CD4-positive, alpha-beta memory T cell (primary cell): ENCODE results near the gene RBM20. TPM values are rescaled to one million over a fixed set of nuclear protein-coding genes. Genes with fewer than 3 reads are reported as not detected.

ENCODE experiments used
- CTCF ChIA-PET: fragments of 350-600 bp; sonication (Branson Sonifier 250); formaldehyde crosslinking; loops from one replicate; lab custom pipeline; 2021; ENCODE audit warnings: inconsistent platforms; ENCODE audit not compliant: partially characterized antibody; lab: Charles Lee
- POLR2A ChIA-PET: fragments of 350-600 bp; sonication (Branson Sonifier 250); formaldehyde crosslinking; loops from one replicate; lab custom pipeline; 2021; ENCODE audit not compliant: partially characterized antibody; lab: Charles Lee
- DNase-seq, 5 donors: peaks; one replicate each; pipeline versions ENCODE4 v3.0.0 to v3.0.0-alpha.2; 2020 to 2022; ENCODE audit warnings: mixed read lengths in 1 of 5
- H3K27ac ChIP-seq: one replicate; pipeline ENCODE4 v1.7.0; 2013; ENCODE audit warnings: low read depth, low read length
- H3K27me3 ChIP-seq: 2 replicates; pipeline ENCODE4 v1.7.0; 2013; ENCODE audit warnings: mild to moderate bottlenecking, low read length, moderate library complexity; ENCODE audit not compliant: insufficient read depth
- H3K36me3 ChIP-seq: 2 replicates; pipeline ENCODE4 v1.7.0; 2013; ENCODE audit warnings: mild to moderate bottlenecking, low read length, moderate library complexity; ENCODE audit not compliant: insufficient read depth
- H3K4me1 ChIP-seq: 2 replicates; pipeline ENCODE4 v1.7.0; 2013; ENCODE audit warnings: mild to moderate bottlenecking, low read length, moderate library complexity; ENCODE audit not compliant: insufficient read depth
- H3K4me3 ChIP-seq, 2 donors: one replicate each; pipeline ENCODE4 v1.7.0; 2013; ENCODE audit warnings: low read length in 2 of 2, mild to moderate bottlenecking in 1 of 2
- H3K9me3 ChIP-seq, 2 donors: one replicate each; pipeline ENCODE4 v1.7.0; 2013; ENCODE audit warnings: low read length in 2 of 2, control low read depth in 1 of 2; ENCODE audit not compliant: control insufficient read depth in 1 of 2
- H3K27ac Mint-ChIP-seq, 7 donors: one replicate each; pipeline ENCODE4 v1.8.0; 2020 to 2021; ENCODE audit warnings: mixed read lengths in 7 of 7, mild to moderate bottlenecking in 6 of 7, inconsistent platforms in 3 of 7, moderate library complexity in 3 of 7
- H3K27me3 Mint-ChIP-seq, 2 donors: one replicate each; pipeline ENCODE4 v1.8.0; 2020 to 2021; ENCODE audit warnings: mixed read lengths in 2 of 2
- H3K36me3 Mint-ChIP-seq, 2 donors: one replicate each; pipeline ENCODE4 v1.8.0; 2020 to 2021; ENCODE audit warnings: mixed read lengths in 2 of 2, inconsistent platforms in 1 of 2, mild to moderate bottlenecking in 1 of 2
- H3K4me1 Mint-ChIP-seq, 4 donors: one replicate each; pipeline ENCODE4 v1.8.0; 2020 to 2021; ENCODE audit warnings: mixed read lengths in 4 of 4, mild to moderate bottlenecking in 1 of 4
- H3K4me3 Mint-ChIP-seq, 8 donors: one replicate each; pipeline ENCODE4 v1.8.0; 2020 to 2021; ENCODE audit warnings: mixed read lengths in 8 of 8, mild to moderate bottlenecking in 7 of 8, moderate library complexity in 6 of 8, inconsistent platforms in 3 of 8
- H3K9me3 Mint-ChIP-seq, 8 donors: one replicate each; pipeline ENCODE4 v1.8.0; 2020 to 2021; ENCODE audit warnings: mixed read lengths in 8 of 8, mild to moderate bottlenecking in 5 of 8, inconsistent platforms in 3 of 8, moderate library complexity in 1 of 8
- intact Hi-C: fragments of 100-400 bp; cut with micrococcal nuclease; formaldehyde crosslinking; loops from one replicate; pipeline ENCODE4 v1.15.1; 2023
- polyA plus RNA-seq, 2 donors: library from polyadenylated mRNA; unstranded; fragments of 300-500 nt; fragmentation: Illumina TruSeq; gene quantifications; one replicate each; pipeline ENCODE4 v1.2.3, GENCODE V29; 2021
- total RNA-seq, 2 experiments: library from RNA; stranded (reverse); gene quantifications; one replicate each; pipeline ENCODE4 v1.2.3, GENCODE V29; 2021

RBM20 gene
- total and polyA plus RNA-seq, 4 experiments from 2014 or later = 0.03 TPM; not detected in 3

DNA sequence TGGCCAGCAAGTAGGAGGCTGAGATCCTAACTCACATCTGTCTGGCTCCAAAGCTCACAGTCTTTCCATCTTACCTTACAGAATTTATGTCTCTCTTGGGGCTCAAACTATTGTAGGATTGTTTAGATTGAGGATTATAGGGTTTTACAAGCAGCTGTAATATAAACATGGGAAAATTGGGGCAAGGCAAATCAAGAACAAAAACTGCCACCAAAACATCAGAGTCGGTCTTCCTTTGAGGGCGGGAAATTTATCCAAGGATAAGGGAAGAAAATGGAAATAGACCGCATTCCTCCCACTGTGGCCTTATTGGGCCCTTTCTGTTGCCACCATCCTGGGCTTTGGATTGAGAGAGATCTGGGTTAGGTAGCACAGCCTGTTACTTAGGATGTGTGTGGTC is 22.5 kb downstream of the RBM20 start:
- Mint-ChIP-seq H3K36me3 (no peaks in the 10 kb centered on the region), H3K4me3 (no peak overlapping the region), H3K27ac (no peak overlapping the region), H3K27me3 (peaks cover 8 to 10% of the 10 kb centered on the region in 2 donors), H3K4me1 (peaks cover 0 to 6% (median 4%) of the 10 kb centered on the region in 4 donors), H3K9me3 (peaks cover 0 to 1% (median 0%) of the 10 kb centered on the region in 8 donors)
- H3K27ac ChIP-seq = no peak overlapping the region
- H3K27me3 ChIP-seq = no peaks in the 10 kb centered on the region
- intact Hi-C loops = no loop called here
- H3K36me3 ChIP-seq = no peaks in the 10 kb centered on the region
- H3K4me1 ChIP-seq = no peaks in the 10 kb centered on the region
- DNase-seq = no peak
- ChIA-PET POLR2A (no interaction called here), CTCF (no interaction called here)
- H3K4me3 ChIP-seq = no peak overlapping the region
- H3K9me3 ChIP-seq = no peaks in the 10 kb centered on the region

DNA sequence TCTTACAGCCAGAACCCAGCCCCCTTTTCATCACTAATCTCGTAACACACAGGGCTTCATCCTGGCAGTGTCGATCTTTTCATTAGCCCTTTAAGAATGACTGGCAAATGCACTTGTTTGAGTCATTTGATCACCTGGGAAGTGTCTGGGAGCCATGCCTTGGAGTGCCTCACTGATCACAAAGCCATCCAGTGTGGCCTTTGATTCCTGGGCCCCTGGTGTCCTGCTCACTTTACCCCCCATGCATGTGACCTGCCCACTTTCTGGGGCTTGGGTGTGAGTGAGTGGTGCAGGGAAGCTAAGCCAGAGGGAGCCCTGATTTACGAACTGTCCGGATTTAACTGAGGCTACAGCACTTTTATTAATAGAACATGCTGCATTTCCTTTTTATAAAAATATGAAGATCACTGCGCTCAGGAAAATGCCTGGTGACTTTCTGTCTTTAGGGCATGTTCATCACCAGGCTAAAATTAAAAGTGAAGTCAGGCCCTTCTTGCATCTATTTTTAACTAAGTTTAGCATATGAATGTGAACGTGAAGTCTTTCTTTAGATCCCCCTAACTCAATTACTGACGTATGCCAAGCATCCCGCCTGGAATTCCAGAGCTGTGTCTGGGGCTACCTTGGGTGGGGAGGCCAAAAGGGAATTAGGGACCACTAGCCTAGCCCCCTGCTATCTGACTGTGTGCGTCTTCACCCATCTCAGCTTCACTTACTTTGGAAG is 23.6 kb downstream of the RBM20 start:
- Histone ChIP-seq H3K9me3 (no peaks in the 10 kb centered on the region), H3K27me3 (no peaks in the 10 kb centered on the region), H3K4me1 (no peaks in the 10 kb centered on the region), H3K36me3 (no peaks in the 10 kb centered on the region), H3K4me3 (no peak overlapping the region), H3K27ac (no peak overlapping the region)
- intact Hi-C loops = no loop called here
- H3K4me3 Mint-ChIP-seq = no peak overlapping the region
- no peak overlapping the region for H3K27ac Mint-ChIP-seq
- peaks cover 4 to 9% of the 10 kb centered on the region in 2 donors for H3K27me3 Mint-ChIP-seq
- peaks cover 0 to 1% (median 0%) of the 10 kb centered on the region in 8 donors for H3K9me3 Mint-ChIP-seq
- ChIA-PET POLR2A (no interaction called here), CTCF (no interaction called here)
- no peak for DNase-seq
- H3K36me3 Mint-ChIP-seq = no peaks in the 10 kb centered on the region
- H3K4me1 Mint-ChIP-seq = peaks cover 1 to 8% (median 3%) of the 10 kb centered on the region in 4 donors

DNA sequence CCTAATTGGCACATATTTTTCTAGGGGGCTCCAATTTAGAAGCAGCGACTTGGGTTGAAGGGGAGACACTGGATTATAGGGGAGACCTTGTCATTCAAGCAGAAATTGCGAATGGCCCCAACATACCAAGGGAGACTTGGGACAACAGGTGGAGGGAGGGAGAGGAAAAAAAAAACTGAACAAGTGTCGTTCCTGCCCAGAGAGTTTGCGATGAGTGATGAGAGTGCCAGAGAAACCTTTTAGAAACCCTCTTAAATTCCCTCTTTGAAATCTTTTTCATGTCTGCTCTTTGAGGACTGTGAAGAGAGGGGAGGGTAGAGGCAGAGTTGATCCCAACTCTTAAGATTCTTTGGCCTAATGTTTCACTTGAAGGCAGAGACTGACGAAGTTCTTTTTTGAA is 24.3 kb downstream of the RBM20 start:
- no peak overlapping the region for H3K27ac ChIP-seq
- peaks cover 1 to 8% (median 4%) of the 10 kb centered on the region in 4 donors for H3K4me1 Mint-ChIP-seq
- H3K36me3 Mint-ChIP-seq = no peaks in the 10 kb centered on the region
- H3K4me3 Mint-ChIP-seq = no peak overlapping the region
- H3K27me3 Mint-ChIP-seq = peaks cover 4 to 8% of the 10 kb centered on the region in 2 donors
- no peak overlapping the region for H3K27ac Mint-ChIP-seq
- no peaks in the 10 kb centered on the region for H3K27me3 ChIP-seq
- no peak overlapping the region for H3K4me3 ChIP-seq
- peaks cover 0 to 1% (median 0%) of the 10 kb centered on the region in 8 donors for H3K9me3 Mint-ChIP-seq
- ChIA-PET CTCF (no interaction called here), POLR2A (no interaction called here)
- no peaks in the 10 kb centered on the region for H3K36me3 ChIP-seq
- H3K9me3 ChIP-seq = no peaks in the 10 kb centered on the region
- intact Hi-C loops = no loop called here
- no peaks in the 10 kb centered on the region for H3K4me1 ChIP-seq
- DNase-seq = no peak

DNA sequence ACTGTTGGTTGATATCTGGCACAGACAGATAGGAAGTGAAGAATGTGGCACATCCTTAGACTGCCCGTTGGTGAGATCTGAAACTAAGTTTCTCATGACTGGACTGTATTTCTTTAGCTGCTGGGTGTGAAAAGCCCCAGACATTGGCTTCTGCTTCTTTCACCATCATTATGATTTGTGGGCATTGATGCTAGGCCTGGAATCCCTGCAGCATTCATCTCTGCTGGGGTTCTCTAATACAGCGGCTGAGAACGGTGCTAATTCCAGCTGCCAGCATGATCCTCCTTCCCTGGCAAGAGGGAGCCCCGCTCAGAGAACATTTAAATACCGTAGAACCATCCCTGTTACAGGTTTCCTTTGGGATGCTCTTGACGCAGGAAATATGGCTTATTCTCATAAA is 26.2 kb downstream of the RBM20 start:
- no peak for DNase-seq
- Mint-ChIP-seq H3K27ac (no peak overlapping the region), H3K27me3 (peaks cover 4 to 10% of the 10 kb centered on the region in 2 donors), H3K36me3 (no peaks in the 10 kb centered on the region), H3K9me3 (no peaks in the 10 kb centered on the region), H3K4me1 (peaks cover 1 to 8% (median 5%) of the 10 kb centered on the region in 4 donors), H3K4me3 (no peak overlapping the region)
- Histone ChIP-seq H3K9me3 (no peaks in the 10 kb centered on the region), H3K27me3 (no peaks in the 10 kb centered on the region), H3K36me3 (no peaks in the 10 kb centered on the region), H3K27ac (no peak overlapping the region), H3K4me3 (no peak overlapping the region), H3K4me1 (no peaks in the 10 kb centered on the region)
- POLR2A ChIA-PET = no interaction called here
- CTCF ChIA-PET = interaction anchor here (4.7 kb wide), 1 partner anchor 13 kb away, joined by 50 read pairs; no protein-coding TSS in a partner anchor
- intact Hi-C loops = no loop called here

DNA sequence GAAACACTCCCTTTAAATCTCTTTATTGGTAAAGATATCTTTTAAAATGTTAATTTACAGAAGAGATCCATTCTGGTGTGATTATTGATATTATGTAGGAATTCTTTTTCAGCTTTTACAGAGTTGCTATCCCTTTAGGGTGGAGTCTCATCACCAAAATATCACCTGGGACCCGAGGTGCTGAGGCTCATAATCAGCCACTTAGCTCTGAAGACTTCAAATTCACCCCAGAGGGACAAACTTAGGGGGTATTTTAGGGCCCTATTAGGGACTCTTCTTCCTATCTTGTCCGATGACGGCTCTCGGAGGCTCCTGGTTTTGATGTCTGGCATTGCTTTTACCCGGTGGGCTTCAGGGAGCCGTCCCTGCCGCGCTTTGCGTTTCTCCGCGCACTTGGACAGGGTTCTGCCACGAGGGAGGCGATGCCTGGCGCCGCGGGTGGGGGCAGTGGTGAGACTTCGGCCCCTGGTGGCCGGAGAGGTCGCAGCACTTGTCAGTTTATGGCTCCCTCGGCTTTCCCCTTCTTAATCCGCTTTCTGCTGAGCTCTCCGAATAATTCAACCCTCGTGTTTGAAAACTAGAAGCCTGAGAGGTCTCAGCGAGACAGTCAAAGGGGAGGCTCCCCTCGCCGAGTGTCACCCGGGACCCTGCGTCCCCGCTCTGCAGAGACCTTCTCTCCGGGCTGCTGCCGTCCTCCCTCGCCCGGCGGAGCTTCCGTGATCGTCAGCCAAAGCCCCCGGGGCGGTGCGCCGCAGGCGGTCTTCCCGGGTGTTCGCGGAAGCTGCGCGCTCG is 27.8 kb downstream of the RBM20 start:
- intact Hi-C loops = no loop called here
- H3K27me3 Mint-ChIP-seq = peaks cover 4 to 7% of the 10 kb centered on the region in 2 donors
- no peaks in the 10 kb centered on the region for H3K36me3 Mint-ChIP-seq
- Histone ChIP-seq H3K27me3 (no peaks in the 10 kb centered on the region), H3K9me3 (no peaks in the 10 kb centered on the region), H3K4me3 (peak overlapping the region; percentile 60 to 61), H3K36me3 (no peaks in the 10 kb centered on the region), H3K27ac (peak overlapping the region; percentile 3), H3K4me1 (no peaks in the 10 kb centered on the region)
- H3K27ac Mint-ChIP-seq = peak overlapping the region in 6 of 7 donors; percentile 45 to 88 (median 76)
- DNase-seq = peak; percentile 45 to 68 (median 58)
- POLR2A ChIA-PET = interaction anchor here (1.0 to 1.8 kb wide), 7 partner anchors 9 to 465 kb away, joined by 3 to 5 read pairs (median 3); partner anchors contain the start of genes BBIP1, MXI1, PDCD4 and SHOC2
- no peaks in the 10 kb centered on the region for H3K9me3 Mint-ChIP-seq
- CTCF ChIA-PET = interaction anchor here (0.6 to 4.7 kb wide), 36 partner anchors 9 to 927 kb away, joined by 3 to 50 read pairs (median 4); no protein-coding TSS in a partner anchor
- peak overlapping the region; percentile 88 to 92 (median 90) for H3K4me3 Mint-ChIP-seq
- peaks cover 1 to 8% (median 5%) of the 10 kb centered on the region in 4 donors for H3K4me1 Mint-ChIP-seq

DNA sequence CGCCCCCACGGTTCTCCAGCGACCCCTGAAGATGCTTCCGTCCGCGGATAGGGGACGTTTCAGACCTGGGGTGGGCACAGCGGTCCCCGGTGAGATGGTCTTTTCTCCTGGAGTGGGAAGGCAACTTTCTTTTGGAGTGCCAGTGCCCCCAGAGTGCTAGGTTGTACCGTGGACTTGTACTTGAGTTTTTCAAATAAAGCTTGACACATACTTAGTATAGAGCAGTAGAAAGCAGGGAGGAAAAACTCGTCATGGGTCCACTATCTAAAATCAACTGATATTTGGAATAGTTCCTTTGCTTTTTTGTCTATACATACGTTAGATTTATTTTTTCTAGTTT is 28.4 kb downstream of the RBM20 start:
- Mint-ChIP-seq H3K4me3 (peak overlapping the region; percentile 88 to 92 (median 90)), H3K4me1 (peaks cover 1 to 8% (median 5%) of the 10 kb centered on the region in 4 donors), H3K9me3 (no peaks in the 10 kb centered on the region), H3K27me3 (peaks cover 4 to 7% of the 10 kb centered on the region in 2 donors), H3K36me3 (no peaks in the 10 kb centered on the region), H3K27ac (peak overlapping the region in 6 of 7 donors; percentile 30 to 85 (median 56))
- peak overlapping the region; percentile 3 for H3K27ac ChIP-seq
- intact Hi-C loops = no loop called here
- no peaks in the 10 kb centered on the region for H3K27me3 ChIP-seq
- H3K4me3 ChIP-seq = peak overlapping the region; percentile 60 to 61
- no peak for DNase-seq
- no peaks in the 10 kb centered on the region for H3K36me3 ChIP-seq
- H3K9me3 ChIP-seq = no peaks in the 10 kb centered on the region
- CTCF ChIA-PET = interaction anchor here (0.6 to 4.7 kb wide), 34 partner anchors 10 to 926 kb away, joined by 3 to 50 read pairs (median 4); no protein-coding TSS in a partner anchor
- POLR2A ChIA-PET = interaction anchor here (1.0 to 1.8 kb wide), 7 partner anchors 9 to 465 kb away, joined by 3 to 5 read pairs (median 3); partner anchors contain the start of genes BBIP1, MXI1, PDCD4 and SHOC2
- no peaks in the 10 kb centered on the region for H3K4me1 ChIP-seq

DNA sequence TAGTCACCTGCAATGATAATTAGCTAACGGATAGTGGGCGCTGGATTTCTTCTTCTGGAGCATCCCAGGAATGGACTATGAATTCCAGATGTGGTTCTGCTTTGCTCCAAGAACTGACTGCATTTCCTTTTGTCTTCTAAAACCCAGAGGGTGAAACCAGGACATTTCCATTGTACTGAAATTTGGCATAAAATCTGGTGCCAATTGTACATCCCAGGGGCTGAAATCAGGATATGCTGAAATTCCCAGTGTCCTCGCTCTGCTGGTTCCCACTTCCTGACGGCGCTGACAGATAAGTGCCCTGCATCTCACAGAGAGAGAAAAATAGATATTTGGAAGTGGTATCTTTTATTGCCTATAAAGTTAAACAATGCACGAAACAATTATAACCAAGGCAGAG is 31.9 kb downstream of the RBM20 start:
- H3K4me3 Mint-ChIP-seq = no peak overlapping the region
- Histone ChIP-seq H3K4me3 (no peak overlapping the region), H3K27ac (no peak overlapping the region), H3K36me3 (no peaks in the 10 kb centered on the region), H3K4me1 (no peaks in the 10 kb centered on the region), H3K9me3 (no peaks in the 10 kb centered on the region), H3K27me3 (no peaks in the 10 kb centered on the region)
- DNase-seq = no peak
- no peaks in the 10 kb centered on the region for H3K36me3 Mint-ChIP-seq
- intact Hi-C loops = no loop called here
- H3K9me3 Mint-ChIP-seq = no peaks in the 10 kb centered on the region
- H3K27ac Mint-ChIP-seq = no peak overlapping the region
- peaks cover 1 to 8% (median 5%) of the 10 kb centered on the region in 4 donors for H3K4me1 Mint-ChIP-seq
- POLR2A ChIA-PET = no interaction called here
- H3K27me3 Mint-ChIP-seq = peaks cover 0 to 2% of the 10 kb centered on the region in 2 donors
- CTCF ChIA-PET = no interaction called here
